Left lung (tissue), 10 donors: Measurements from ENCODE around the gene NAPB. TPM values are rescaled to one million over a fixed set of nuclear protein-coding genes. Genes with fewer than 3 reads are reported as not detected.

Experiments
- ATAC-seq: fragments of 200-7000 bp; cut with Tn5 transposase; one replicate; pipeline ENCODE4 v1.9.1; 2020; ENCODE audit warnings: moderate library complexity
- DNase-seq, 4 donors: peaks; one replicate each; pipeline ENCODE4 v3.0.0-alpha.2; 2013 to 2020
- H3K27ac ChIP-seq, 2 donors: fragments of 200-600 bp; sonication (generic) in 1 of 2; one replicate each; pipeline versions ENCODE4 v1.5.0 to v1.8.0; 2020 to 2021
- H3K27me3 ChIP-seq, 2 donors: fragments of 200-600 bp; sonication (generic) in 1 of 2; one replicate each; pipeline versions ENCODE4 v1.5.0 to v1.8.0; 2020 to 2021
- H3K36me3 ChIP-seq, 2 donors: fragments of 200-600 bp; sonication (generic) in 1 of 2; one replicate each; pipeline versions ENCODE4 v1.5.0 to v1.8.0; 2020 to 2021
- H3K4me1 ChIP-seq, 2 donors: fragments of 200-600 bp; one replicate each; pipeline ENCODE4 v1.8.0; 2021
- H3K4me3 ChIP-seq, 2 donors: fragments of 200-600 bp; sonication (generic) in 1 of 2; one replicate each; pipeline versions ENCODE4 v1.5.0 to v1.8.0; 2020 to 2021; ENCODE audit warnings: mild to moderate bottlenecking in 1 of 2
- H3K9me3 ChIP-seq, 2 donors: fragments of 200-600 bp; sonication (generic) in 1 of 2; one replicate each; pipeline versions ENCODE4 v1.5.0 to v1.8.0; 2020 to 2021
- intact Hi-C, 2 donors: fragments of 100-400 bp; cut with DNase I; formaldehyde crosslinking; loops; one replicate each; pipeline versions ENCODE4 v1.11.2 to v1.14.2; 2022
- polyA plus RNA-seq, 6 donors: library from polyadenylated mRNA; unstranded; fragments of 120-200 nt; gene quantifications; one replicate each; pipeline ENCODE4 v1.2.1, GENCODE V29; 2013; ENCODE audit not compliant: insufficient read length in 6 of 6
- total RNA-seq, 2 donors: library from RNA; stranded (reverse); fragmentation: NEBNext Ultra II Directional; extraction: Animal tissue kit (Norgen Biotek cat#: 25700); gene quantifications; one replicate each; pipeline ENCODE4 v1.2.1, GENCODE V29; 2021
- TF ChIP-seq, protein P1 (sequence below), 2 donors: fragments of 200-600 bp; sonication (generic) in 1 of 2; IDR thresholded peaks; one replicate each; pipeline versions ENCODE4 v1.5.0 to v1.8.0; 2021; ENCODE audit warnings: antibody characterized with exemption in 2 of 2
- donor health status: DM: no; HTN: yes; CAD: no.
- donor health status: DM: no; HTN: no; CAD: no.

NAPB gene
- total and polyA plus RNA-seq, 8 donors = 8.7 to 27.1 (median 23.1) TPM

DNA sequence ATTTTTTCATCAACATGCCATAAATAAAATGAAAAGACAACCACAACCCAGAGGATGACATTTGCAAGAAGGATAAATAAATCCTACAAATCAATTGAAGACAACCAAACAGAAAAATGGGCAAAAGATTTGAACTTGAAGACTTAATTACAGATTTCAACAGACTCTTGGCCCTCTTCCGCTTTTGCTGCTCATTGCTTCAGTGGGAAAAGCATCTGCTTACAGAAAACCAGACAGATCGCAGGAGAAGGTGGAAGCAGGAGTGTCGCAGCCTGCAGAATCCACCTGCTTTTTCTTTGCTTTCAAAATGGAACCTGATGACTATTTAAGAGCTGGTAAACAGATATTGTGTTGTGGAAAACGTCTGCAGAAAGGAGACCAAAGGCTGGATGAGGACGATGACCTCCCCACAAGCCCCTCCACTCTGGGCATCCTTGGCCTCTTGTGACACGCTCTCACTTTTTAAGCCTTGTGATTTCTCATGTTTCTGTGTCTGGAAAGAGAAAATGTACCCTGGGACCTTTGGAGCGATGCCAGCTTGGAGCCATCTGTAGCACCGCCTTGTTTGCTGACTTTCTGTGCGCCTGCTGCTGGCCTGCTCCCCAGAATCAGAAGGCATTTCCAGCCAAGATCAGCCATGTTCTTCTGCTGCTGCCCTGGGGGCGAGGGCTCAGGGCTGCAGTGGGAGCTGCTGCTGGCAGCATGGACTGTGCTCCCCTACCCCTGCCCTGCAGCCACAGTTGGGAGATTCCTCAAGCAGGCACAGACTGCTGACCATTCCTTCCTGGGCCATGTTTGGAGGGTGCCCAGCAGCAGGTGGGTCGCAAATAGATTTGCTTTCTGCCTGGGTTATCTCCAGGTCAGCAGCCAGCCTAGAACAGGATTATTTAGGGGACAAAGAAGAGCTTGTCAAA is 14.6 kb upstream of the NAPB start:
- H3K4me1 ChIP-seq = no peaks in the 10 kb centered on the region
- H3K9me3 ChIP-seq = no peaks in the 10 kb centered on the region
- no peak for ATAC-seq
- intact Hi-C loops = no loop called here
- no peak overlapping the region for H3K4me3 ChIP-seq
- no peaks in the 10 kb centered on the region for H3K27me3 ChIP-seq
- TF ChIP-seq, protein P1, sequence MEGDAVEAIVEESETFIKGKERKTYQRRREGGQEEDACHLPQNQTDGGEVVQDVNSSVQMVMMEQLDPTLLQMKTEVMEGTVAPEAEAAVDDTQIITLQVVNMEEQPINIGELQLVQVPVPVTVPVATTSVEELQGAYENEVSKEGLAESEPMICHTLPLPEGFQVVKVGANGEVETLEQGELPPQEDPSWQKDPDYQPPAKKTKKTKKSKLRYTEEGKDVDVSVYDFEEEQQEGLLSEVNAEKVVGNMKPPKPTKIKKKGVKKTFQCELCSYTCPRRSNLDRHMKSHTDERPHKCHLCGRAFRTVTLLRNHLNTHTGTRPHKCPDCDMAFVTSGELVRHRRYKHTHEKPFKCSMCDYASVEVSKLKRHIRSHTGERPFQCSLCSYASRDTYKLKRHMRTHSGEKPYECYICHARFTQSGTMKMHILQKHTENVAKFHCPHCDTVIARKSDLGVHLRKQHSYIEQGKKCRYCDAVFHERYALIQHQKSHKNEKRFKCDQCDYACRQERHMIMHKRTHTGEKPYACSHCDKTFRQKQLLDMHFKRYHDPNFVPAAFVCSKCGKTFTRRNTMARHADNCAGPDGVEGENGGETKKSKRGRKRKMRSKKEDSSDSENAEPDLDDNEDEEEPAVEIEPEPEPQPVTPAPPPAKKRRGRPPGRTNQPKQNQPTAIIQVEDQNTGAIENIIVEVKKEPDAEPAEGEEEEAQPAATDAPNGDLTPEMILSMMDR (IDR thresholded peaks at IDR 0.05) = no peak
- DNase-seq = peak in 1 of 4 donors; percentile 37
- H3K27ac ChIP-seq = no peak overlapping the region
- no peaks in the 10 kb centered on the region for H3K36me3 ChIP-seq

DNA sequence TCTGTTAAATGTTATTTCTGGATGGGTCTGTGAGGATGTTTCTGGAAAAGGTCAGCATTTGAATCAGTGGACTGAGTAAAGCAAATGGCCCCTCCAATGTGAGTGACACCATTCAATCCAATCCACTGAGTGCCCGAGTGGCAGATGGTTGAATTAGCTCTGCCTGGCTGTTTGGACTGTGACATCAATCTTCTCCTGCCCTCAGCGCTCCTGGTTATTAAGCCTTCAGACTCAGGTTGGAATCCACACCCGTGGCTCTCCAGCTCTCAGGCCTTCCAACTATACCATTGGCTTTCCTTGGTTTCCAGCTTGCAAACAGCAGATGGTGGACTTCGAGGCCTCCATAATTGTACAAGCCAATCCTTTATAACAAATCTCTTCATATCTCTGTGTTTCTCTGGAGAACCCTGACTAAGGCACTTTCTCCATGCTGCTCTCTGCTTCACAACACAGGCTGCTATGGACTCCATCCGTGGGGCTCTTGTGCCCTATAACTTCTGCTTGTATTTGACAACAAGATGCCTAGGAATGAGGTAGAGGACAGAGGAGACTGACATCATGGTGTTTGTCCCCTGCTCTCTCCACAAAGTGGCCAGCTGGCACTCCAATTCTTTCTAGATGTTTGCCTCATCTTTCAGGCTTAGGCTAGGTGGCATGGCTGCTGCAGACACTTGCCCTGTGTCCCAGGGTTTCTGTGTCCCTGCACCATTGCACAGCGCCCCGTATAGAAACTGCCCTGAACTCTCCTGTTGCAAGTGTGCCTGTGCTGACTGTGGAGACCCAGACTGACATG is 13.4 kb upstream of the NAPB start:
- no peak for ATAC-seq
- TF ChIP-seq, protein P1 (IDR thresholded peaks at IDR 0.05) = no peak
- no peaks in the 10 kb centered on the region for H3K4me1 ChIP-seq

DNA sequence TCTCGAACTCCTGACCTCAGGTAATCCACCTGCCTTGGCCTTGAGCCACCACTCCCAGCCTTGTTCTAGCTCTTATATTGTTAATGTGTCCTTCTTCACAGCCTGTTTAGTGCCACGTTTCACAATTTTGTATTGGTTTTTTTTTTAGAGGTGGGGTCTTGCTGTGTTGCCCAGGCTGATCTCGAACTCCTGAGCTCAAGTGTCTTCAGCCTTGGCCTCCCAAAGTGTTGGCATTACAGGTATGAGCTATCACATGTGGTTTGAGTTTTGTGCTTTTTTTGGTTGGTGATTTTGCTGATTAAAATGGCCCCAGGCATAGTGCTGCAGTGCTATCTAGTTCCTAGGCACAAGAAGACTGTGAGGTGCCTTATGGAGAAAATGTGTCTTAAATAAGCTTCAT is 12.3 kb upstream of the NAPB start:
- TF ChIP-seq, protein P1 (IDR thresholded peaks at IDR 0.05) = no peak
- intact Hi-C loops = no loop called here
- H3K4me3 ChIP-seq = no peak overlapping the region
- DNase-seq (no peak), ATAC-seq (no peak)
- H3K36me3 ChIP-seq = no peaks in the 10 kb centered on the region
- no peaks in the 10 kb centered on the region for H3K9me3 ChIP-seq
- H3K27me3 ChIP-seq = no peaks in the 10 kb centered on the region
- H3K4me1 ChIP-seq = no peaks in the 10 kb centered on the region
- no peak overlapping the region for H3K27ac ChIP-seq

More for the DNA sequence above, 13.4 kb upstream of the NAPB start:
- H3K27me3 ChIP-seq = no peaks in the 10 kb centered on the region
- H3K36me3 ChIP-seq = no peaks in the 10 kb centered on the region
- H3K9me3 ChIP-seq = no peaks in the 10 kb centered on the region
- DNase-seq = no peak
- no peak overlapping the region for H3K4me3 ChIP-seq
- intact Hi-C loops = no loop called here
- no peak overlapping the region for H3K27ac ChIP-seq

DNA sequence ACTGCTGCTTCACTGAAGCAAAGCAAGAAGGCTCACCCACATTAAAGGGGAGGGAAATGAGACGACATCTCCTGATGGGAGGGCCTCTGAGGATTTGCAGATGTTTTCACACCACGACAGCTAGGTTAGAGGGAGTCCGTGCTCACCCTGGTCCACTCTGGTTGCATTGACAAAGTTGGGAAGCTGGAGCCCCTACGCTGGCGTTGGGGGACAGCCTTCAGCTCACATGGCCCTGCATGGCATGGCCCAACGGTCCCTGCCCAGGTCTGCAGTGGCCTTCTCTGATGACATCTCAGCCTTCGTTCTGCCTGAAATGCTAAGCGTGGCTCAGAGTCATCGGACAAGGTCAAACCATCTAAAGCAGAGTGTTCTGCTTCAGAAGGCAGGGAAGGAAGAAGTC is 3.8 kb upstream of the NAPB start:
- H3K27me3 ChIP-seq = no peaks in the 10 kb centered on the region
- H3K36me3 ChIP-seq = no peaks in the 10 kb centered on the region
- no peak overlapping the region for H3K4me3 ChIP-seq
- DNase-seq (no peak), ATAC-seq (no peak)
- no peak overlapping the region for H3K27ac ChIP-seq
- H3K9me3 ChIP-seq = no peaks in the 10 kb centered on the region
- peaks cover 0 to 3% of the 10 kb centered on the region in 2 donors for H3K4me1 ChIP-seq
- intact Hi-C loops = no loop called here
- TF ChIP-seq, protein P1 (IDR thresholded peaks at IDR 0.05) = no peak
